H1 (cell line): ENCODE data around the gene TMEM187. TPM values are rescaled to one million over a fixed set of nuclear protein-coding genes. Genes with fewer than 3 reads are reported as not detected.

Experiments
- CHD7 ChIP-seq: fragments of 300-600 bp; sonication (generic); IDR thresholded peaks from 2 replicates; pipeline ENCODE4 v1.7.1; 2012; ENCODE audit warnings: low read length, moderate library complexity, mild to moderate bottlenecking, inconsistent platforms; ENCODE audit not compliant: insufficient replicate concordance
- CREB1 ChIP-seq: IDR thresholded peaks from 2 replicates; pipeline ENCODE4 v1.6.1; 2012; ENCODE audit warnings: inconsistent platforms
- polyA plus RNA-seq, 7 experiments: library from polyadenylated mRNA; depleted of rRNA in 3 of 7; stranded (reverse) in 5 of 7; unstranded in 2 of 7; fragments of >200 nt in 5 of 7; fragments of 200-250 nt in 2 of 7; gene quantifications; 1 replicate in 5 of 7; 2 replicates in 1 of 7; 4 replicates in 1 of 7; pipeline versions ENCODE4 v1.2.1 to v1.2.3, GENCODE V29; 2011 to 2013; ENCODE audit warnings: missing spikeins in 2 of 7, mixed read lengths in 2 of 7
- total RNA-seq: library from RNA; stranded (reverse); fragmentation: NEBNext Ultra II Directional; extraction: Animal tissue kit (Norgen Biotek cat#: 25700); gene quantifications from 2 replicates; pipeline ENCODE4 v1.2.1, GENCODE V29; 2021

TMEM187 gene
- total and polyA plus RNA-seq, 2 of the 8 experiments (the other 6 are each of a cell fraction or from before 2014, with no cell fraction given): 5.0 to 14.5 TPM

GRCh38 chrX:154024271-154024670, 51.7 kb downstream of the TMEM187 start (continued):
- TF ChIP-seq CHD7 (no peak), CREB1 (no peak)
